Measurements from ENCODE around the gene HES7.

GRCh38 chr17:8159032-8159400 is 35.1 kb upstream of the HES7 start:
- TF ChIP-seq, protein P1, sequence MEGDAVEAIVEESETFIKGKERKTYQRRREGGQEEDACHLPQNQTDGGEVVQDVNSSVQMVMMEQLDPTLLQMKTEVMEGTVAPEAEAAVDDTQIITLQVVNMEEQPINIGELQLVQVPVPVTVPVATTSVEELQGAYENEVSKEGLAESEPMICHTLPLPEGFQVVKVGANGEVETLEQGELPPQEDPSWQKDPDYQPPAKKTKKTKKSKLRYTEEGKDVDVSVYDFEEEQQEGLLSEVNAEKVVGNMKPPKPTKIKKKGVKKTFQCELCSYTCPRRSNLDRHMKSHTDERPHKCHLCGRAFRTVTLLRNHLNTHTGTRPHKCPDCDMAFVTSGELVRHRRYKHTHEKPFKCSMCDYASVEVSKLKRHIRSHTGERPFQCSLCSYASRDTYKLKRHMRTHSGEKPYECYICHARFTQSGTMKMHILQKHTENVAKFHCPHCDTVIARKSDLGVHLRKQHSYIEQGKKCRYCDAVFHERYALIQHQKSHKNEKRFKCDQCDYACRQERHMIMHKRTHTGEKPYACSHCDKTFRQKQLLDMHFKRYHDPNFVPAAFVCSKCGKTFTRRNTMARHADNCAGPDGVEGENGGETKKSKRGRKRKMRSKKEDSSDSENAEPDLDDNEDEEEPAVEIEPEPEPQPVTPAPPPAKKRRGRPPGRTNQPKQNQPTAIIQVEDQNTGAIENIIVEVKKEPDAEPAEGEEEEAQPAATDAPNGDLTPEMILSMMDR (IDR thresholded peaks at IDR 0.05) = no peak
- TF ChIP-seq POLR2A (IDR thresholded peaks at IDR 0.05) (no peak), EP300 (IDR thresholded peaks at IDR 0.05) (no peak)
